ENCODE results near the gene FAM171A1.
A peak's percentile ranks its signal among the peaks of the same experiment; 100 is the strongest.
"Not testable (repeated sequence)": the region's sequence is repeated elsewhere in the genome, so short reads cannot be mapped to it uniquely, and the experiment has no call there.

Gene FAM171A1

DNA sequence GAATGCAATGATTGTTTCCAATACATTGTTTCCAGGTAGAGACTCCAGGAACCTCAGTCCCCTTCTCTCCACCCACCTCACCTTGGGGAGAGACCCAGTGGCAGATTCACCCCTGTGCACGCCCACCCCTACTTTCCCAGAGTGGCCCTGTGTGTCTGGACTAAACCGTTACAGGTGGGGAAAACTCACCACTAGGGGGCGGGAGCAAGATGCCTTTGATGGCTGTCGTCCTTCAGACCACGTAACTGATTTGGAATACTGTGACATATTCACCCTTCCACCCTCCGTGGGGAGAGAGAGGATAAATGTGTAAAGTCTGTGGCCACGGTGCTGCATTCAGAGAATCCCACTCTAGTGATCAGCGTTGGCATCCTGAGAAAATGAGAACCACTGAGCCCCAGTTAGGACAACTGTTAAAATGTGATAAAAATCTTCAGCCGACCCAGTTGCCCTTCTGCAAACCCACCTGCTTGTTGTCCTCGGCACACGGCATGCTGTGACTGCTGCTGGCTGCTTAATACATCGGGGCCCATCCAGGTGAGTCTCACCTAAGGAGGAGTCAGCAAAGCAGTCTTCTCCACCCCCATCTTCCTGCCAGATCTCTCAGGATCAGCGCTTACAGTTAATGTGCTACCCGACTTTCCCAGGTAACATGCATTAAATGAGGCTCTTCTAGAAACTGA lies 161.1 kb downstream of the FAM171A1 start:
- DNase-seq (ENCODE audit: low read depth in 2 of 2): peak in 1 of 2 experiments; percentile 32

DNA sequence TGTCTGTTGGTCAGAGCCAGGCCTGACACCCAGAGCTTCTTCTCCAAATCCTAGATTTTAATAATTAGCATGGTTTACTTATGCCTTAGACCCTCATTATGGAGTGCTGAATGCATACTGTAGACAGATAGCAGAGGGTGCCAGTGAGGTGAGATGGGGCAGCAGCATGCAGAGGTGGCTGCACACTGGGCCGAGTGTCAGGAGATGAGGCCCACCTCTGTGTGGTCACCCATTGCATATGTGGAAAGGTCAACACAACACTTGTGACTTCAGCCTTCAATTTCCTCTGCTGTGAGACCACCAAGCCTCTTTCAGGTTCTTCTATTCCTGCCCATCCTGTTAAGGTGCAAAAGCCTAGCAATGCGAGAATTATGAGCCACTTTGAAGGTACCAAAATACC lies 162.9 kb downstream of the FAM171A1 start:
- no peak for DNase-seq (ENCODE audit: low read depth in 2 of 2)

DNA sequence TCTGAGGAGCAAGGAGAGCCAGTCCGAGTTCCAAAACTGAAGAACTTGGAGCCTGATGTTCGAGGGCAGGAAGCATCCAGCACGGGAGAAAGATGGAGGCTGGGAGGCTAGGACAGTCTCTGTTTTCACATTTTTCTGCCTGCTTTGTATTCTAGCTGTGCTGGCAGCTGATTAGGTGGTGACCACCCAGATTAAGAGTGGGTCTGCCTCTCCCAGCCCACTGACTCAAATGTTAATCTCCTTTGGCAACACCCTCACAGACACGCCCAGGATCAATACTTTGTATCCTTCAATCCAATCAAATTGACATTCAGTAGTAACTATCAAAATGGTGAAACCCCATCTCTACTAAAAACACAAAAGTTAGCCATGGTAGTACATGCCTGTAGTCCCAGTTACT lies 163.7 kb downstream of the FAM171A1 start:
- not testable (repeated sequence) for DNase-seq (ENCODE audit: low read depth in 2 of 2)

DNA sequence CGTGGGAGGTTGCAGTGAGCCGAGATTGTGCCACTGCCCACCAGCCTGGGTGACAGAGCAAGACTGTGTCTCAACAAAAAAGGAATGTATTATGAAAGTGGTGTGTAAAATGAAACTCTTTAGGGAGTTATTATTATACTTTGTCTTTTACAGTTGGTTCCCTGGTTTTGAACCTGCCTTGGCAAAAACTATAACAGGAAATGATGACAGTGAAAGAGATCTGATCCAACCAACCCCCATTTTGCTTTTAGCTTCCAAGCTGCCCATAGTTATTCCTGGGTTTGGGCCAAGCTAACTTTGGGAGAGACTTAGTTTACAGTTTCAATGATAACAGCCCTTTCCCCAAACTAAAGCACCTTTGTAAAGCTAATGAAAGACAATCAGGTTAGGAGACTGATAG lies 168.4 kb downstream of the FAM171A1 start:
- no peak for DNase-seq (ENCODE audit: low read depth in 2 of 2)

DNA sequence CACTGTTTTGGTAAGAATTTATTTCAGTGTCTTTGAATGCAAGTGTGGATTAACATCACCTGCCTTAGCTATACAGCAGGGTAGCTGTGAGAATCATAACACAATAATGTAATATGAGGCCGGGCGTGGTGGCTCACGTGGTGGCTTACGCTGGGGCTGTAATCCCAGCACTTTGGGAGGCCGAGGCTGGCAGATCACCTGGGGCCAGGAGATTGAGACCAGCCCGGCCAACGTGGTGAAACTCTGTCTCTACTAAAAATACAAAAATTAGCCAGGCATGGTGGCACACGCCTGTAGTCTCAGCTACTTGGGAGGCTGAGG lies 168.8 kb downstream of the FAM171A1 start:
- DNase-seq (ENCODE audit: low read depth in 2 of 2): not testable (repeated sequence)

DNA sequence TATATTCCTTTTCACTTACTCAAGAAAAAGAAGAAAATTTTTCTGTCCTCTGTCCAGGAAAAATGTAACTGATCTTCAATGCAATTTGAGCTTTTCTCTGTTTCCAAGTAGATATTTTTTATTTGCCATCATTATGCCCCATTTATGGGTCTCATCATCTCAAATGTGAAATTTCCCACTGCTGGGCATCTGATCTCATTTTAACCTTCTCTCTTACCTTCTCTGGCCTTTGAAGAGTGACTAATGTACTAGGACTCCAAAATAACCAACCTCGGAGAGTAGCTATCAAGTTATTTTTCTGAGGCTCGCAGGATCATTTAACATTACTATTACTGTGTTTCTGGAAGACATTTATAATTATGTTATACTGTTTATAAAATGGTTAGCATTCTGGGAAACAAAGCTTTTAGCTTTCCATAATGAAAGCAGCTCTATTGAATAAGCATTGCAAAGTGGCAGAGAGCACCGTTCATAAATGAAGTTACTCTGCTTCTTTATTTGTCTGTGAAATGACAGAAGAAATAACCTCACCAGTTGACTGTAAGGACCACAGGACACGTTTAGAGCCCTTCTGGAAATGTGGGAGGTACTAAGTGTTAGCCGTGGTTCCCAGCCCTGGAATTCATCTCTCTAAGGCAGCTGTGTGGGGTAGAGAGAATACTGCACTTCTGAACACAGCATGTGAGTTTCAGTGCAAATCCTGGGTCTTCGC lies 169.3 kb downstream of the FAM171A1 start:
- DNase-seq (ENCODE audit: low read depth in 2 of 2): no peak

DNA sequence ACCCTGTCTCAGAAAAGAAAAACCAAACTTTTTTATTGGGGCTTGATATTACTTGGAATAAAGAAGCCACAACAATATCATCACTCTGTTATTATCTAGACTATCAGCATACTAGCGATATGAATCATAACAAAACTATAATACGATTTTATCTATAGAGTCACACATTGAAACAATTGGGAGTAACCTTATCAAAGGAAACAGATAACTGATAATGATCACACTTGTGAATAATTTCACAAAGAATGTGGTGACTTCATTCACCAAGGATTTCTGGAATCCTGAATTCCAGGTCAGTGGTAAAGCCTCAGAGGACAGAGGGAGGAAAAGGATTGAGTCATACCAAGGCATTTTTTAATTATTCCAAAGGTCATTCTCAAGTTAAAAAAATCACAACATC lies 170.5 kb downstream of the FAM171A1 start:
- DNase-seq (ENCODE audit: low read depth in 2 of 2): peak; percentile 85 to 86

DNA sequence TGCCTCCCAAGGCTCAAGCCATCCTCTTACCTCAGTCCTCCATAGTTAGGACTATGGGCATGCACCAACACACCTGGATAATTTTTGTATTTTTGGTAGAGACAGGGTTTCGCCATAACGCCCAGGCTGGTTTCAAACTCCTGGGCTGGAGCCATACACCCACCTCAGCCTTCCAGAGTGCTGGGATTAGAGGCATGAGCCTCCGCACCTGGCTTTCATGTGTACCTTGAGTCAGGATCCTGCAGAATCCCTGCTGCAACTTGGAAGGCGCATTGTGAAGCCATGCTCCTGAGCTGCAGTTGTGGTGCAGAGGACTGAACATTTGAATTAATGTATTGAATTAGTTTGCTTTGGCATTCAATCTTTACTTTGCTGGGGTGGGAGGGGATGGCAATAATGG lies 173.2 kb downstream of the FAM171A1 start:
- no peak for DNase-seq (ENCODE audit: low read depth in 2 of 2)

DNA sequence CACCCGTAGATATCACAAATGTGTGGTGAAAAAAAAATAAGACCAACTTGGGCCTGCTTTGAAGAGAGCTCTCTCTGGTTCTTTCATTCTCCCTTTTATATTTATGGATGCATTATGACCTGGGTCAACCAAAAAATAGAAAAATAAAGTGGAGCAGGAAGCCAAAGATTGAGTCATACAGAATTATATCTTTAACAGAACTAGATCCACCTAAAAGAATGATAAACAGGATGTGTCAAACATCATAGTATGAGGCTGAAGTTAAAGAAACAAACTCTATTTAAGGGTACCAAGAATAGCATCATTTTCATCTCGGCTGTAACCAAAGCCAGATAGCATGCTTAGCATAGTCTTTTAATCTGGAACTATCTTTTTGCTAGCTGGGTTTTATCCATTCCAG lies 173.8 kb downstream of the FAM171A1 start:
- no peak for DNase-seq (ENCODE audit: low read depth in 2 of 2)

DNA sequence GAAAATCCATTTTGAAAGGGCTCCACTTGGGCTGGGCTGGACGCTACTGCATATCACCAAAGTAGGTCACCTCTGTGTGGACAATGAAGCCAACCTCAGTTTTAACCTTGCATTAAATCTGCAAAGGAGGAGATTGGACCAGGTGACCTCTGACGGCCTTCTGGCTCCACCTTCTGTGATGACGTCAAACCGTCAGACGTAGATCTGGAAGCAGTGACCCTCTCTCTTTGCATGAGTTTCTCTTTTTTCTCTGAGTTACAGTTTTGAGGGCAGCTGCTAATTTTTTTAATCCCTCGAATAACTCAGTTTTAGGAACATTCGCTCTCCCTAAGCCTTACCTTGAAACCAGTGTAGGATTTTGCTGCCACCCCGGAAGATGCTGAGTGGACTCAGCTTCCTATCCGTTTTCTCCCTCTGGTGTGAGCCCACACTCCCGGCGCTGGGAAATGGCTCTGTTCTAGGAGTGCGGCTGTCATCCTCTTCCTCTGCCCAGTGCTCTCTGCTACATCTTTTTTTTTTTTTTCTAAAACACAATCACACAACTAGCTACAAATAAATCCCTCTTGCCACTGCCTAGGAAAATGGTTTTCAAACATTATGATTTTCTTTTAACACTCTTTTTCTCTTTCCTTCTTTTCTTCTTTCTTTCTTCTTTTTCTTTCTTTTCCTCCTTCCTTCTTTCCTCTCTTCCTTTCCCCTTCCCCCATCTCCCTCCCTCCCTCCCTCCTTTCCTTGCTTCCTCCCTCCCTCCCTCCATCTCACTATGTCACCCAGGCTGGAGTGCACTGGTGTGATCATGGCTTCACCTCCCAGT lies 174.9 kb downstream of the FAM171A1 start:
- no peak for DNase-seq (ENCODE audit: low read depth in 2 of 2)

DNA sequence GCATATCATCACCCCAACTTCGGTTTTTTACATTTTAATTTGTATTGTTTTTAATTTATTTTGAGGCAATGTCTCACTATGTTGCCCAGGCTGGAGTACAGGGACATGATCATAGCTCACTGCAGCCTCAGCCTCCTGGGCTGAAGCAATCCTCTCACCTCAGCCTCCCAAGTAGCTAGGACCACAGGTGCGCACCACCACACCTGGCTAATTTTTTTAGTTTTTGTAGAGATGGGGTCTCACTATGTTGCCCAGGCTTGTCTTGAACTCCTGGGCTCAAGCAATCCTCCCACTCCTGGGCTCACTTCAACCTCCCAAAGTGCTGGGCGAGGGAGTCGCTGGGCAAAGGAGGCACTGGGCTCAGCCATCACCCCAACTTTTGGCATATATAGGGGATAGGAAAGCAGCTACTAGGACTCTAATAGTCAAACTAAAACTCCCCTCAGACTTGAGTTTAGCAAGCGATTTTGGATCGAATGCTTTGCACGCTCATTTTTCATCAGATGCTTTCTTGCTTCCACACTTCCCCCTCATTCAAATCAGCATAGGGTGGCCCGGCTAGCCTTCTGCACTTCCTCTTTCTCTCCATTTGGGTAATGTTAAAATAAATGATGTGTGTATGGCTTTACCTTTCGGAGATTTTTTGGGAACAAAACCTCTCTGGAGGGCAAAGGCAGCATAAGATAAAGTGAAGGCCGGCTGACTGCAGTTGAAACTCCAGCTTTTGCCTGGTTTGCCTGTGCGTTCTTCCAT lies 181.8 kb downstream of the FAM171A1 start:
- DNase-seq (ENCODE audit: low read depth in 2 of 2): no peak

DNA sequence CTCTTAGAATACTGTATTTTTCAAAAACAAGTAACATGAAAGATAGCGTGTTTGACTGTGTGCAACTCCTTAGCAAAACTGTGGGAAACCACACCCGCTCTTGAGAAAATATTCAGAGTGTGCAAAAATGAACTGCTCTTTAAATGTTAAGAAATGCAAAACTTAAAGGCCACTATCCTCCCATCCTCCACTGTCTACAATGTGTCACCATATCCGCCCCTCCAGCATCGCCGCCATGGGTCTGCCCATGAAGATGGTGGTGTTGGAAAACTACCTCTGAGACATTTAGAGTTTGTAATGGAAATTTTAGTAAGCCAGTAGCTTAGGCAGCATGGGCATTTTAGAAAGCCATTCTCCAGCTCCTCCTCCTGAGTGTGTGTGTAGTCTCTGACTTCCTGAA lies 182.5 kb downstream of the FAM171A1 start:
- DNase-seq (ENCODE audit: low read depth in 2 of 2): no peak

DNA sequence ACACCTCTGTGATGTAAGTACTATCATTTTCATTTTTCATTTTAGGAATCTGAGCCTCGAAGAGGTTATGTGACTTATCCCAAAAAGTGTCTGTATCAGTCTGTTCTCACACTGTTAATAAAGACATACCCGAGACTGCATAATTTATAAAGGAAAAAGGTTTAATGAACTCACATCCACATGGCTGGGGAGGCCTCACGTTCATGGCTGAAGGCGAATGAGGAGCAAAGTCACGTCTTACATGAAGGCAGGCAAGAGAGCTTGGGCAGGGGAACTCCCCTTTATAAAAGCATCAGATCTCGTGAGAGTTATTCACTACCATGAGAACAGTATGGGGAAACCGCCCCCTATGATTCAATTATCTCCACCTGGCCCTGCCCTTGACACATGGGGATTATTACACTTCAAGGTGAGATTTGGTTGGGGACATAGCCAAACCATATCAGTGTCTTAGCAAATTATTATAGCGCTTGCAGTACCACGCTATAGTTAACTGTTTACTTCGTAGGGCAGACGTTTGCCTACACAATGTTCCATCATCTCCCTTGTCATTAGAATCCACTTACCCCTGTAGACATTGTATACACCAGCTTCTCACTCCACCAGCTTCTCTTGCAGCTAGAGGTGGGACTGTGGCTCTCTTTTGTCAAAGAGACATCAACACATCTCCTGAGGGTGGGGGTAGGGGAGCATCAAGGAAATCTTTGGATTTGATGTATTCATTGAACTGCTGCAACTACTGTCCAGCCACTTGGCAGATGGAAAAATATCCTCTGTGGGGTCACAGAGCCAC lies 187.2 kb downstream of the FAM171A1 start:
- DNase-seq (ENCODE audit: low read depth in 2 of 2): no peak

DNA sequence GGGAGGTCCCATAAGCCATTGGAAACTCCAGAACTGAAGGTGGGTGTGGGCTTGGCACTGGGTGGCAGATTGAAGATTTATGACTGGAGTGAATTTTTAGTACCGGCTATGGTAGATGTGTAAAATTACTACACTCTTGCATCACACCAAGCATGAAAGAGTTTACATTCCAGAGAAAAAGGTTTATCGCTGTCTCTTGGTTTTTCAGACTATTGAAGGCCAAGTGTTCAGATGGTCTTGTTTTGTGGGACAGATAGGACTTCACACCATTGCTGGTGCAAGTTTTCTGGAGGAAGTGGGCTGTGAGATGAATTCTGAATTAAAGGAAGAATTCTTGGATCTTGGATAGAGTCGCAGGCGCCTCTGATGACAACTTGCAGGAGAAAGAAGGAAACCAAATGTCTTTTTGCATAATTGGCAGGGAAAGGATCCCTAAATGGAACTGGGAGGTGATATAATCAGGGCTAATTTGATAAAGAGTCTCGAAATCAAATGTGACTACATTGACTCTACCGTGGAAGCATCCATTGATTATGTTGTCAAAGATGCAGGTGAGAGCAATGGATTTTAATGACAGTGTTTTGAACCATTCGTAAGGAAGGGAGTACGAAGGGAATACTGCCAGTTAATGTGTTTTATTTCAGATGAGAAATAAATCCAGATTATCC lies 188.4 kb downstream of the FAM171A1 start:
- DNase-seq (ENCODE audit: low read depth in 2 of 2): peak in 1 of 2 experiments; percentile 43

DNA sequence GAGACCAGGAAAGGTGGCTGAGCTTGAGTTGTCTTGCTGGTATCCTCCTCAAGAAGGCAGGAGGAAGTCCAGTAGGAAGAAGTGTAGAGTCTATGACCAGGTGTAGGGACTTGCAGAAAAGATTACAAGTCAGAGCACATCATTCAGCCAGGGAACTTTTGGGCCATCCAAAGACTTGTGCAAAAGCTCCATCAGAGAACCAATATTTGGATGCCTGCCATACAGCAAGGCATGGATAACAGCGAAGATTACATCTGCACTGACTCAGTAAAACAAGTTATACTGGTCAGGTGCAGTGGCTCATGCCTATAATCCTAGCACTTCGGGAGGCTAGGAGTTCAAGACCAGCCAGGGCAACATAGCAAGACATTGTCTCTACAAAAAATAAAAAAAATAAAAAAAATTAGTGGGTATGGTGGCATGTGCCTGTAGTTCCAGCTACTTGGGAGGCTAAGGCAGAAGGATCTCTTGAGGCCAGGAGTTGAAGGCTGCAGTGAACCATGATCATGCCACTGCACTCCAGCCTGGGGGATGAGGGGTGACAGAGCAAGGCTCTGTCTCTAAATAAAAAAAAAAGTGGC lies 189.4 kb downstream of the FAM171A1 start:
- DNase-seq (ENCODE audit: low read depth in 2 of 2): no peak

DNA sequence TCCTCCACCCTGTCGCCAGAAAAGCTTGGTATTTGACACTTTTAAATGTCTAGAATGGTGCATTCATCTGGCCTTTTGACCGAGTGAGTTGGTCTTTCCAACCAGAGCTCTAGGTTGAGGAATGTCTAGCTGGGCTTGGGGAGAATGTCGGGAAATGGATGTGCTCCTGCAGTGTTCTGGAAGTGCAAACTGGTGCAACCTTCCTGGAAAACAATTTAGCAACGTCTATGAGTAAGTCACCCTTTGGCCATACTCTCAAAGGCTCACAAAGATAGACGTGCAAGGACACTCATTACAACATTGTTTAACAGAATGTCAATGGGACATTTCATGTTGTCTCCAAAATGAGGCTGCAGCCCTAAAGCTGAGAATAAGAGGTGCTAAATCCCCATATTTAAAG lies 190.4 kb downstream of the FAM171A1 start:
- no peak for DNase-seq (ENCODE audit: low read depth in 2 of 2)

DNA sequence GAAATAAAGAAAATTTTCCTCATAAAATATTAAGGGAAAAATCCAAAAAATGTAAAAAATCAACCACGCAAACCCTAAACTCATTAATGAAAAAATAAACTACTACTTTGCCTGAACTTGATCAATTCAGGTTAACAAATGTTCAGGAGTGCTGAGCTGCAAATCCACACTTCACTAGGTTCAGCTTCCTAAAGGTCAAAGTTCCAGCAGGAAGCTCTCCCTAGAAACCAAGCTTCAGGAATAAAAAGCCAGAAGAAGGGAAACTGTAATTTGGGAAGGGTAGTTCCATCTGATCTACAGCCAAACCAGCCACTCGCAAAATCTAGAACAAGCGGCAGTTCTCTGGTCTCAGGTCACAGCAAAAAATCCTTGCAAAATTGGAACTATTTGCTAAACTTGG lies 194.8 kb downstream of the FAM171A1 start:
- no peak for DNase-seq (ENCODE audit: low read depth in 2 of 2)

DNA sequence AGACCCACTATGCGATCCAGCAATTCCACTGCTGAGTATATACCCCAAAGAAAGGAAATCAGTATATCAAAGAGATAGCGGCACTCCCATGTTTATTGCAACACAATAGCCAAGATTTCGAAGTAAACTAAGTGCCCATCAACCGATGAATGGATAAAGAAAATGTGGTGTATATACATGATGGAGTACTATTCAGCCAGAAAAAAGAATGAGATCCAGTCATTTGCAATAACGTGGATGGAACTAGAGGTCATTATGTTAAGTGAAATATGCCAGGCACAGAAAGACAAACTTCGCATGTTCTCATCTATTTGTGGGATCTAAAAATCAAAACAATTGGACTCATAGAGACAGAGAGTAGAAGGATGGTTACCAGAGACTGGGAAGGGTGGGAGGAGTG lies 195.5 kb downstream of the FAM171A1 start:
- DNase-seq (ENCODE audit: low read depth in 2 of 2): no peak

DNA sequence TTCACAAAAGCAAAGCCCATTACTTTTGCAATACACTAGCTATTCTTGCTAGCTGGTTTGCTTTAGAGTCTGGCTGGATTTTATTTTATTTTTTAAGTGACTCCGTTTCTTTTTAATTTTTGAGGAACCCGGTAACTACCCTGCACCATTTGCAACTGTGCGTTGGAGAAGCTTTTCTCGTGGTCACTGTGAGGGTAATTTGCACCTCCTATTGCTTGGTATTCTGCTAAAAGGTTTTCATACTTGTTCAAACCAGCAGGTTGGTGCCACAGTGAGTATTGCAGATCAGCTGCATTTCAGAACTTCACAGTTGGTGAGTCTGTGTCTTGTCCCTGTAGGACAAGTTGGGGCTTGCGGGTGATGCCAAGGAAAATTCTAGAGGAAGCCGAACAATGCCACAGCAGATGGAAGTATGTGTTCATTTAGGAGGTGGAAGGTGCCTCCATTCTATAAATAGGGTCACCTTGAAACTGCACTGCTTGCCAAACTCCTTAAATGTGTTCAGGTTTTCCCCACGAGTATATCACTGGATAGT lies 198.7 kb downstream of the FAM171A1 start:
- DNase-seq (ENCODE audit: low read depth in 2 of 2): no peak

Data from fibroblast of skin of left biceps (primary cell).